HFF-Myc (cell line): ENCODE data around the gene RIPK3.

ENCODE experiments used
- DNase-seq: peaks from one replicate; pipeline ENCODE4 v3.0.0-alpha.2; 2011; ENCODE audit warnings: low read depth; ENCODE audit errors: extremely low read depth
- H3K4me3 ChIP-seq: replicated peaks from 2 replicates; pipeline ENCODE4 v1.5.1; 2011; ENCODE audit warnings: low read depth, mild to moderate bottlenecking, control low read depth, low read length
- TF ChIP-seq, protein P1 (sequence below): IDR thresholded peaks from 2 replicates; pipeline ENCODE4 v1.5.1; 2012; ENCODE audit warnings: mild to moderate bottlenecking, low read depth, low read length, control low read depth; ENCODE audit errors: missing control alignments

RIPK3 gene

DNA sequence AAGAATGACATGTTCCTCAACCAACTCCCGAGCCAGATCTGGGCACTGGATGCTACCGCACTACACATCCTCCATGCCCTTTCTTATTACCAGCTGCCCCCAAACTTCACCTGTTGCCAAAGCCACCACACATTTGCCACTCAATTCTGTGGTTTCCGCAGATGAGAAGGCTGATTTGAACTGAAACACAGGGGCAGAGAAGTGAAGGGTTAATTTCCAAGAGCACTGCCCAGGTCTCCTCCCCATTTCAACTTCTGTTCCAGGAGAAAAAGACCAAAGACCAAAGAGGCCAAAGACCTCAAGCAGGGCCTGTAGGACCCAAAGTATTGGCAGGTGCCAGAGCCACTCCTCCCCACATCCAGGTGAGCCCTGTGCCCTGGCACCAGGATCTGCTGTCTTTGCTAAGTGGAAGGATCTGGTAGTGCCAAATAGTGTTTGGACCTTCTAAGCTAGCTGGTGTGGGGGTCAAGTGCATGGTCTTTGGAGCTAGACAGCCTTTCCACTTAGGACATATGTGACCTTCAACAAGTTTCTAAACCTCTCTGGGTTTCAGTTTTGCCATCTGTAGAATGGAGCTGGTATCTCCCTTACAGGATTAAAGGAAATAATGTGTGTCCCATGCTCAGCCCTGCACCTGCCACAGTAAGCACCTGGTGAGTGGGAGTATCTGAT is 48.2 kb downstream of the RIPK3 start:
- no peak overlapping the region for H3K4me3 ChIP-seq
- DNase-seq: no peak
- TF ChIP-seq, protein P1, sequence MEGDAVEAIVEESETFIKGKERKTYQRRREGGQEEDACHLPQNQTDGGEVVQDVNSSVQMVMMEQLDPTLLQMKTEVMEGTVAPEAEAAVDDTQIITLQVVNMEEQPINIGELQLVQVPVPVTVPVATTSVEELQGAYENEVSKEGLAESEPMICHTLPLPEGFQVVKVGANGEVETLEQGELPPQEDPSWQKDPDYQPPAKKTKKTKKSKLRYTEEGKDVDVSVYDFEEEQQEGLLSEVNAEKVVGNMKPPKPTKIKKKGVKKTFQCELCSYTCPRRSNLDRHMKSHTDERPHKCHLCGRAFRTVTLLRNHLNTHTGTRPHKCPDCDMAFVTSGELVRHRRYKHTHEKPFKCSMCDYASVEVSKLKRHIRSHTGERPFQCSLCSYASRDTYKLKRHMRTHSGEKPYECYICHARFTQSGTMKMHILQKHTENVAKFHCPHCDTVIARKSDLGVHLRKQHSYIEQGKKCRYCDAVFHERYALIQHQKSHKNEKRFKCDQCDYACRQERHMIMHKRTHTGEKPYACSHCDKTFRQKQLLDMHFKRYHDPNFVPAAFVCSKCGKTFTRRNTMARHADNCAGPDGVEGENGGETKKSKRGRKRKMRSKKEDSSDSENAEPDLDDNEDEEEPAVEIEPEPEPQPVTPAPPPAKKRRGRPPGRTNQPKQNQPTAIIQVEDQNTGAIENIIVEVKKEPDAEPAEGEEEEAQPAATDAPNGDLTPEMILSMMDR: no peak

DNA sequence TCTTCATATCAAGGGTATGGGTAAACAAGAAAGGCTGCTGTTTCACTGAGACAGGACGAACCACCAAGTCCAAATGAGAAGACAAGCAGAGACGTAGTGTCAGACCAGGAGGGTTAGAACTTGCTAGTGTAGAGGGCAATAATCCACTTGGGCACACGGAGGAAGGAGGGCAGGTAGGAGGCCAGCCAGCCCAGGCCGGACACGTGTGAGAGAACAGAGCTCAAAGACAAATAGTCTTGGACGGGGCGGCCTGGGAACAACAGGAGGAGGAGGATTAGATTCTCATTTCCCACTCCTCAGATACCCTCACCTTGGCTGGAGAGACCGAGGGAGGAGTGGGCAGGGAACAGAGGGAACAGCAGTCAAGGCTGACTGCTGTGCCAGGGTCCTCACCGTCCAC is 49.0 kb downstream of the RIPK3 start:
- TF ChIP-seq, protein P1: no peak
- no peak for DNase-seq
- H3K4me3 ChIP-seq: no peak overlapping the region

DNA sequence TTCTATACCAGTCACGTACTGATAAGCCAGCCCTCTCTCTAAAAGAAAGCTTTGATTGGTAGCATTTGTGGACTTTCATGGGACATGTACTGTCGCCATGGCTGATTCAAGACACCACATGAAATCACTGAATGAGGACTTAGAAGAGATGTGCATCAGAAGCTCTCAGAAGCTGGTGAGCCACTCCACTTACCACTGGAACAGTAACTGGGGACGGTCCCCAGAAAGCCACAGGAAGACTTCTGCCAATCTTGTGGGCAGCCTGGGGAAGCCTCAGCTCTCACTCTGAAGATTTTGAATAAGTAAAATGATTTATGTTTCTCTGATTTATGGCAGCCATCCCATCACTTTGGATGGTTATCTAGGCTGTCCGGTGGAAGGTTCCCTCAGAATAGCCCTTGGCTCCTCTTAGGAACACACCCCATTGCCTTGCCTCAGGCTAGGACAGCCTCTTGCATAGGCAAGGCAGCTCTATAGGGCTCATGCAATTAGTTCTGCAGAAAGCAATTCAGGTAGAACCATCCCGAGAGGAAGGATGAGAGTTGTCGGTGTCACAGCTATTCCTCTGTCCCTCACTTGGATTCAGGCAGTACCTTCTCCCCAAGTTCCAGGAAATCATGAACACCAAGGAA is 50.0 kb downstream of the RIPK3 start:
- TF ChIP-seq, protein P1: no peak
- DNase-seq: no peak
- H3K4me3 ChIP-seq: no peak overlapping the region

DNA sequence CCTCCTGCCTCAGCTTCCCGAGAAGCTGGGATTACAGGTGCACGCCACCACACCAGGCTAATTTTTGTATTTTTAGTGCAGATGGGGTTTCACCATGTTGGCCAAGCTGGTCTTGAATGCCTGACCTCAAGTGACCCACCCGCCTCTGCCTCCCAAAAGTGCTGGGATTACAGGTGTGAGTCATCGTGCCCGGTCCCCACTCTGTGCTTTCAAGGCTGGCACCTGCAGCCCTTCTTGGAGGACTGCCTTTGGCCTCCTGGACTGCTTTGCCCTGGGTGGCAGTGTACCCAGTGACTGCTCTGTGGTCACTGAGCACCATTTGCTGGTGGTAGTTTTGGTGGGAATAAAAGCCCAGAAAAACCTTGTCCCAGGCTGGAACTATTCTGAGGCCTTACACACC is 52.8 kb downstream of the RIPK3 start:
- TF ChIP-seq, protein P1: no peak
- no peak overlapping the region for H3K4me3 ChIP-seq
- DNase-seq: no peak
